Hepatocyte (in vitro differentiated cells): Measurements from ENCODE around the gene CAB39L.

Experiments
- CTCF ChIP-seq: fragments of 200-600 bp; sonication (generic); IDR thresholded peaks from 2 replicates; pipeline ENCODE4 v1.5.1; 2016; ENCODE audit warnings: antibody characterized with exemption, mild to moderate bottlenecking; ENCODE audit not compliant: poor library complexity
- EZH2 ChIP-seq: fragments of 200-600 bp; sonication (generic); IDR thresholded peaks from 2 replicates; pipeline ENCODE4 v1.6.1; 2016; ENCODE audit warnings: antibody characterized with exemption, mild to moderate bottlenecking, borderline replicate concordance
- EZH2phosphoT487 ChIP-seq: fragments of 200-600 bp; sonication (generic); IDR thresholded peaks from one replicate; pipeline ENCODE4 v1.6.1; 2018; ENCODE audit warnings: antibody characterized with exemption, mild to moderate bottlenecking, low read depth, moderate library complexity; ENCODE audit not compliant: unreplicated experiment, severe bottlenecking

GRCh38 chr13:49311816-49312215 is 132.0 kb downstream of the CAB39L start:
- TF ChIP-seq CTCF (no peak), EZH2phosphoT487 (no peak), EZH2 (no peak)
